H1 (cell line): ENCODE measurements around the gene FAM72B. TPM values are rescaled to one million over a fixed set of nuclear protein-coding genes. Genes with fewer than 3 reads are reported as not detected.
"Not testable (repeated sequence)": the region's sequence is repeated elsewhere in the genome, so short reads cannot be mapped to it uniquely, and the experiment has no call there.

Experiments used
- CTCF ChIA-PET: fragments of 300-600 bp; sonication (Branson Sonifier 250); formaldehyde crosslinking; loops from one replicate; lab custom pipeline; 2021; ENCODE audit not compliant: partially characterized antibody; lab: Charles Lee
- POLR2A ChIA-PET: fragments of 300-600 bp; sonication (Branson Sonifier 250); formaldehyde crosslinking; loops from one replicate; lab custom pipeline; 2021; ENCODE audit warnings: inconsistent platforms; ENCODE audit not compliant: partially characterized antibody; lab: Charles Lee
- DNase-seq, 2 experiments: peaks; one replicate each; pipeline versions ENCODE4 v3.0.0 to v3.0.0-alpha.2; 2010 to 2022; ENCODE audit warnings: low spot score in 2 of 2, low read depth in 1 of 2, mixed read lengths in 1 of 2
- FAIRE-seq: peaks from 2 replicates; lab custom pipeline; 2011; peaks lifted over from hg19 to GRCh38; lab: Jason Lieb, UNC
- H2AFZ ChIP-seq: 2 replicates; pipeline ENCODE4 v1.8.1; 2012; ENCODE audit warnings: low read length, inconsistent platforms
- H2AK5ac ChIP-seq: 2 replicates; pipeline ENCODE4 v1.6.1; 2013; ENCODE audit warnings: low read depth, low read length
- H2BK120ac ChIP-seq: replicated peaks from 2 replicates; pipeline ENCODE3; 2013; ENCODE audit warnings: low read depth, low read length, inconsistent platforms
- H2BK12ac ChIP-seq: 2 replicates; pipeline ENCODE4 v1.6.1; 2013; ENCODE audit warnings: low read depth, low read length
- H2BK15ac ChIP-seq: 2 replicates; pipeline ENCODE4 v1.6.1; 2013; ENCODE audit warnings: low read length
- H2BK20ac ChIP-seq: 2 replicates; pipeline ENCODE4 v1.6.1; 2013; ENCODE audit warnings: low read length
- H2BK5ac ChIP-seq: 2 replicates; pipeline ENCODE4 v1.6.1; 2013; ENCODE audit warnings: low read depth, low read length
- H3K14ac ChIP-seq: 2 replicates; pipeline ENCODE4 v1.6.1; 2013; ENCODE audit warnings: inconsistent platforms; ENCODE audit not compliant: insufficient read length
- H3K18ac ChIP-seq: 2 replicates; pipeline ENCODE4 v1.6.1; 2013; ENCODE audit warnings: low read length; ENCODE audit errors: extremely low read depth
- H3K23ac ChIP-seq: 2 replicates; pipeline ENCODE4 v1.6.1; 2013; ENCODE audit warnings: inconsistent platforms; ENCODE audit not compliant: insufficient read length
- H3K23me2 ChIP-seq: 2 replicates; pipeline ENCODE4 v1.6.1; 2013; ENCODE audit warnings: low read depth, low read length
- H3K27ac ChIP-seq: 2 replicates; pipeline ENCODE4 v1.6.1; 2011; ENCODE audit warnings: low read depth, low read length, inconsistent platforms
- H3K27me3 ChIP-seq, 4 experiments: replicated peaks in 1 of 4; 1 replicate in 1 of 4; 2 replicates in 3 of 4; pipeline versions ENCODE4 v1.6.1 to v1.8.1; 2011 to 2013; ENCODE audit warnings: low read length in 3 of 4, mild to moderate bottlenecking in 3 of 4, inconsistent platforms in 2 of 4, mixed read lengths in 2 of 4, moderate library complexity in 1 of 4; ENCODE audit not compliant: control insufficient read depth in 3 of 4, insufficient read depth in 3 of 4; ENCODE audit errors: extremely low read depth in 1 of 4
- H3K36me3 ChIP-seq, 4 experiments: 2 replicates each; pipeline versions ENCODE4 v1.6.1 to v1.8.1; 2011 to 2013; ENCODE audit warnings: mild to moderate bottlenecking in 4 of 4, low read length in 3 of 4, moderate library complexity in 2 of 4, control low read depth in 1 of 4, inconsistent platforms in 1 of 4; ENCODE audit not compliant: insufficient read depth in 4 of 4, control insufficient read depth in 2 of 4
- H3K4ac ChIP-seq: replicated peaks from 2 replicates; pipeline ENCODE3; 2013; ENCODE audit warnings: low read length, low read depth, mixed read lengths, inconsistent platforms; ENCODE audit not compliant: insufficient read length
- H3K4me1 ChIP-seq, 4 experiments: replicated peaks in 1 of 4; 1 replicate in 1 of 4; 2 replicates in 3 of 4; pipeline versions ENCODE4 v1.6.1 to v1.8.1; 2011 to 2013; ENCODE audit warnings: low read length in 3 of 4, inconsistent platforms in 2 of 4, mixed read lengths in 1 of 4; ENCODE audit not compliant: insufficient read depth in 4 of 4, control insufficient read depth in 3 of 4
- H3K4me2 ChIP-seq, 2 experiments: 2 replicates each; pipeline versions ENCODE4 v1.6.1 to v1.8.1; 2011 to 2013; ENCODE audit warnings: low read depth in 2 of 2, low read length in 2 of 2, control low read depth in 1 of 2, inconsistent platforms in 1 of 2, mild to moderate bottlenecking in 1 of 2; ENCODE audit not compliant: insufficient read depth in 1 of 2
- H3K4me3 ChIP-seq, 4 experiments: fragments of 200-600, 300-600 bp in 1 of 4; sonication (generic), shearing (Covaris generic), sonication (Bioruptor Twin) in 1 of 4; 2 replicates each; pipeline versions ENCODE4 v1.5.1 to v1.8.1; 2011 to 2016; ENCODE audit warnings: low read length in 4 of 4, low read depth in 3 of 4, control low read depth in 2 of 4, inconsistent platforms in 2 of 4, mild to moderate bottlenecking in 2 of 4, mixed read lengths in 1 of 4, moderate library complexity in 1 of 4; ENCODE audit not compliant: insufficient read depth in 2 of 4; ENCODE audit errors: extremely low read depth in 1 of 4
- H3K56ac ChIP-seq: replicated peaks from 2 replicates; pipeline ENCODE3; 2013; ENCODE audit warnings: low read depth, mild to moderate bottlenecking, mixed read lengths, low read length, inconsistent platforms; ENCODE audit not compliant: insufficient read length
- H3K79me1 ChIP-seq: 2 replicates; pipeline ENCODE4 v1.6.1; 2013; ENCODE audit warnings: low read depth, low read length, control low read depth
- H3K79me2 ChIP-seq, 2 experiments: 2 replicates each; pipeline versions ENCODE4 v1.6.1 to v1.8.1; 2012 to 2013; ENCODE audit warnings: low read length in 2 of 2, mild to moderate bottlenecking in 2 of 2, inconsistent platforms in 1 of 2; ENCODE audit not compliant: insufficient read depth in 2 of 2, control insufficient read depth in 1 of 2
- H3K9ac ChIP-seq, 4 experiments: replicated peaks in 1 of 4; 1 replicate in 1 of 4; 2 replicates in 3 of 4; pipeline versions ENCODE4 v1.6.1 to v1.8.1; 2011 to 2013; ENCODE audit warnings: low read depth in 3 of 4, low read length in 3 of 4, control low read depth in 2 of 4, mild to moderate bottlenecking in 2 of 4, moderate library complexity in 2 of 4, inconsistent platforms in 1 of 4; ENCODE audit errors: extremely low read depth in 1 of 4
- H3K9me3 ChIP-seq, 2 experiments: 2 replicates each; pipeline versions ENCODE4 v1.6.1 to v1.8.1; 2012 to 2013; ENCODE audit warnings: mild to moderate bottlenecking in 2 of 2, moderate library complexity in 2 of 2, control low read depth in 1 of 2, inconsistent platforms in 1 of 2, low read depth in 1 of 2, low read length in 1 of 2, mixed read lengths in 1 of 2; ENCODE audit not compliant: insufficient read depth in 2 of 2
- H4K20me1 ChIP-seq, 2 experiments: replicated peaks in 1 of 2; 2 replicates each; pipeline versions ENCODE3 to v1.8.1; 2011 to 2013; ENCODE audit warnings: inconsistent platforms in 2 of 2, low read length in 2 of 2, mild to moderate bottlenecking in 1 of 2; ENCODE audit not compliant: insufficient read depth in 2 of 2, control insufficient read depth in 1 of 2
- H4K5ac ChIP-seq: 2 replicates; pipeline ENCODE4 v1.6.1; 2013; ENCODE audit warnings: low read length, low read depth, mixed read lengths, inconsistent platforms; ENCODE audit not compliant: insufficient read length
- H4K8ac ChIP-seq: 2 replicates; pipeline ENCODE4 v1.8.0; 2013; ENCODE audit warnings: mild to moderate bottlenecking, moderate library complexity, low read length, inconsistent platforms; ENCODE audit not compliant: insufficient read depth; ENCODE audit errors: extremely low read depth
- H4K91ac ChIP-seq: replicated peaks from 2 replicates; pipeline ENCODE3; 2013; ENCODE audit warnings: low read length, mixed read lengths, inconsistent platforms; ENCODE audit not compliant: insufficient read length
- WGBS, 2 experiments: shearing (Covaris generic) in 1 of 2; methylation state at CpG; one replicate each; pipeline versions ENCODE4 v1.1.6 to v1.1.7; 2013 to 2015; ENCODE audit warnings: low lambda C conversion rate in 2 of 2, mixed read lengths in 2 of 2, inconsistent platforms in 1 of 2, low coverage in 1 of 2, missing lambda C conversion rate in 1 of 2; ENCODE audit not compliant: insufficient replicate concordance in 2 of 2, insufficient coverage in 1 of 2, insufficient read length in 1 of 2; ENCODE audit errors: extremely low coverage in 1 of 2, missing lambda C conversion rate in 1 of 2; 5-methylcytosine and 5-hydroxymethylcytosine counted together
- polyA plus RNA-seq, 7 experiments: library from polyadenylated mRNA; depleted of rRNA in 3 of 7; stranded (reverse) in 5 of 7; unstranded in 2 of 7; fragments of >200 nt in 5 of 7; fragments of 200-250 nt in 2 of 7; gene quantifications; 1 replicate in 5 of 7; 2 replicates in 1 of 7; 4 replicates in 1 of 7; pipeline versions ENCODE4 v1.2.1 to v1.2.3, GENCODE V29; 2011 to 2013; ENCODE audit warnings: missing spikeins in 2 of 7, mixed read lengths in 2 of 7
- total RNA-seq: library from RNA; stranded (reverse); fragmentation: NEBNext Ultra II Directional; extraction: Animal tissue kit (Norgen Biotek cat#: 25700); gene quantifications from 2 replicates; pipeline ENCODE4 v1.2.1, GENCODE V29; 2021

Gene FAM72B
- total and polyA plus RNA-seq, 2 of the 8 experiments (the other 6 are each of a cell fraction or from before 2014, with no cell fraction given): 7.7 to 20.7 TPM

DNA sequence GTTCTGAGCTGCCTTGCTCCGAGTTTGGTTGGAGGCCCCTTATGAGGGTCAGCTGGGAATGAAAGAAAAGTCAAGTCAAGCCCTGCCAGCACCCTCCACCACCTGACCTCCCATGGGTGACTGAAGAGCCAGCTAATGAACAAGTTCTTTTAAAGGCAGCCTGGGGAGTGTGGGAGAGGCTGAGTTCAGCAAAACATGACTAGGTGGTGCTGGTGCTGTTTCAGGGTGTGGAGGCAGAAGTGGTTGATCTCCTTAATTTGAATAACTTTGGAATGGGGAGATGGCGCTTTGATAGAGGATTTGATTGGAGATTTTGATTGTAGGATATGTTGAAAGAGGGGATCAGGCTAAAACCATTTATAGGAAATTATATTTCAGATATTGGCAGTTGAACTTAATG is 23.2 kb upstream of the FAM72B start:
- H3K23me2 ChIP-seq, H2BK12ac ChIP-seq, H3K18ac ChIP-seq, H3K9me3 ChIP-seq, H3K4me2 ChIP-seq, H3K27ac ChIP-seq, H2BK120ac ChIP-seq, H3K23ac ChIP-seq, DNase-seq, H3K4me3 ChIP-seq, H3K27me3 ChIP-seq, H2BK5ac ChIP-seq, H4K8ac ChIP-seq, H2BK20ac ChIP-seq, POLR2A ChIA-PET, H3K9ac ChIP-seq, H3K79me2 ChIP-seq, CTCF ChIA-PET, H3K56ac ChIP-seq, FAIRE-seq, H4K91ac ChIP-seq, H2BK15ac ChIP-seq, H3K14ac ChIP-seq, H2AK5ac ChIP-seq, H3K4me1 ChIP-seq, H3K36me3 ChIP-seq, H4K20me1 ChIP-seq, H2AFZ ChIP-seq, H4K5ac ChIP-seq, H3K79me1 ChIP-seq, H3K4ac ChIP-seq: not testable (repeated sequence)
- WGBS, 2 experiments: 100% methylated on average over 1 of the region's 2 CpGs; no CpG with 5 or more reads in 1 of the 2 experiments
